ENCODE measurements around the gene ERP27.

ERP27 gene

GRCh38 chr12:14910090-14910915 is 28.0 kb downstream of the ERP27 start:
- no peak overlapping the region for H3K4me3 ChIP-seq (ENCODE audit: low read depth, low read length)
- no peak for TF ChIP-seq CTCF (IDR thresholded peaks at IDR 0.05; ENCODE audit: low read depth, low read length)
- TF ChIP-seq POLR2A (IDR thresholded peaks at IDR 0.05; ENCODE audit: extremely low read depth, insufficient read length), result no peak
- no peak for TF ChIP-seq MYC (IDR thresholded peaks at IDR 0.05; ENCODE audit: low read depth, low read length)
- DNase-seq (ENCODE audit: low read depth), result peak; percentile 44

- DNase-seq (ENCODE audit: low read depth), result peak; percentile 13
- no peak for TF ChIP-seq CTCF (IDR thresholded peaks at IDR 0.05; ENCODE audit: low read depth, low read length)
- no peak for TF ChIP-seq MYC (IDR thresholded peaks at IDR 0.05; ENCODE audit: low read depth, low read length)
- TF ChIP-seq, protein P1, sequence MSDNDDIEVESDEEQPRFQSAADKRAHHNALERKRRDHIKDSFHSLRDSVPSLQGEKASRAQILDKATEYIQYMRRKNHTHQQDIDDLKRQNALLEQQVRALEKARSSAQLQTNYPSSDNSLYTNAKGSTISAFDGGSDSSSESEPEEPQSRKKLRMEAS (IDR thresholded peaks at IDR 0.05; ENCODE audit: low read depth, low read length), result no peak
- TF ChIP-seq POLR2A (IDR thresholded peaks at IDR 0.05; ENCODE audit: extremely low read depth, insufficient read length), result no peak
- H3K4me3 ChIP-seq (ENCODE audit: low read depth, low read length), result no peak overlapping the region
Measured at GRCh38 chr12:14907953-14908352, 30.4 kb downstream of the ERP27 start.

DNA sequence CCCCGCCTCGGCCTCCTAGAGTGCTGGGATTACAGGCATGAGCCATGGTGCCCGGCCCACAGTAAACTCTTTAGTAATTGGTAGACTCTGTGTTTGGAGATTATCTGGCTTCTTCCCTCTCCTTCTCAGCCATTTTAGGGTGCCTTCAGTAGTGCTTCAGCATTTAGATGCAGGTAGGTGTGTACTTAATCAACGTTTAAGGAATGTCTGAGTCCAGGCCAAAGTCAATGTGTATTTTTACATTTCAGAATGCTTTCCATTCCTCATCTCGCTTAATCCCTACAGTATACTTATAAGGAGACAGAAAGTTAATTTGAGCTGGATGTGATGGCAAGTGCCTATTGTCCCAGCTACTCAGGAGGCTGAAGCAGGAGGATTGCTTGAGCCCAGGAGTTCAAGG is 32.2 kb downstream of the ERP27 start:
- H3K4me3 ChIP-seq (ENCODE audit: low read depth, low read length), result no peak overlapping the region
- TF ChIP-seq MYC (IDR thresholded peaks at IDR 0.05; ENCODE audit: low read depth, low read length) (no peak), POLR2A (IDR thresholded peaks at IDR 0.05; ENCODE audit: extremely low read depth, insufficient read length) (no peak), CTCF (IDR thresholded peaks at IDR 0.05; ENCODE audit: low read depth, low read length) (no peak)
- TF ChIP-seq, protein P1 (IDR thresholded peaks at IDR 0.05; ENCODE audit: low read depth, low read length), result no peak
- no peak for DNase-seq (ENCODE audit: low read depth)

- TF ChIP-seq MYC (IDR thresholded peaks at IDR 0.05; ENCODE audit: low read depth, low read length) (no peak), POLR2A (IDR thresholded peaks at IDR 0.05; ENCODE audit: extremely low read depth, insufficient read length) (no peak), CTCF (IDR thresholded peaks at IDR 0.05; ENCODE audit: low read depth, low read length) (no peak)
- TF ChIP-seq, protein P1 (IDR thresholded peaks at IDR 0.05; ENCODE audit: low read depth, low read length), result no peak
- DNase-seq (ENCODE audit: low read depth), result no peak
- no peak overlapping the region for H3K4me3 ChIP-seq (ENCODE audit: low read depth, low read length)
Measured at GRCh38 chr12:14905269-14906004, 32.9 kb downstream of the ERP27 start.

- TF ChIP-seq POLR2A (IDR thresholded peaks at IDR 0.05; ENCODE audit: extremely low read depth, insufficient read length), result no peak
- TF ChIP-seq CTCF (IDR thresholded peaks at IDR 0.05; ENCODE audit: low read depth, low read length), result no peak
- TF ChIP-seq, protein P1 (IDR thresholded peaks at IDR 0.05; ENCODE audit: low read depth, low read length), result no peak
- no peak for TF ChIP-seq MYC (IDR thresholded peaks at IDR 0.05; ENCODE audit: low read depth, low read length)
- H3K4me3 ChIP-seq (ENCODE audit: low read depth, low read length), result no peak overlapping the region
- no peak for DNase-seq (ENCODE audit: low read depth)
Measured at GRCh38 chr12:14904854-14905253, 33.5 kb downstream of the ERP27 start.
